Mesenchymal stem cell (in vitro differentiated cells and primary cell): ENCODE results near the gene RHBDF2.
"Not testable (repeated sequence)": the region's sequence is repeated elsewhere in the genome, so short reads cannot be mapped to it uniquely, and the experiment has no call there.

Experiments used
- DNase-seq: peaks from one replicate; pipeline ENCODE4 v3.0.0-alpha.2; 2013
- H2AFZ ChIP-seq: one replicate; pipeline ENCODE4 v1.6.1; 2013; ENCODE audit warnings: low read depth, mild to moderate bottlenecking, control low read depth, inconsistent platforms, low read length, moderate library complexity
- H2AK5ac ChIP-seq: 2 replicates; pipeline ENCODE4 v1.6.1; 2013; ENCODE audit warnings: low read length, moderate library complexity, mild to moderate bottlenecking, inconsistent platforms; ENCODE audit not compliant: severe bottlenecking
- H2BK120ac ChIP-seq: one replicate; pipeline ENCODE4 v1.6.1; 2013; ENCODE audit warnings: low read depth, mild to moderate bottlenecking, inconsistent platforms, low read length, moderate library complexity
- H2BK12ac ChIP-seq, 2 experiments: one replicate each; pipeline ENCODE4 v1.6.1; 2013; ENCODE audit warnings: inconsistent platforms in 2 of 2, low read length in 2 of 2, mild to moderate bottlenecking in 2 of 2, moderate library complexity in 2 of 2, control low read depth in 1 of 2
- H2BK15ac ChIP-seq: one replicate; pipeline ENCODE4 v1.6.1; 2013; ENCODE audit warnings: mild to moderate bottlenecking, low read depth, inconsistent platforms; ENCODE audit not compliant: poor library complexity, severe bottlenecking
- H2BK5ac ChIP-seq: 2 replicates; pipeline ENCODE4 v1.6.1; 2013; ENCODE audit warnings: low read depth, mild to moderate bottlenecking, low read length, control low read depth, inconsistent platforms; ENCODE audit not compliant: poor library complexity, severe bottlenecking
- H3K14ac ChIP-seq, 2 experiments: one replicate each; pipeline ENCODE4 v1.6.1; 2013; ENCODE audit warnings: inconsistent platforms in 2 of 2, low read length in 2 of 2, control low read depth in 1 of 2, mild to moderate bottlenecking in 1 of 2, moderate library complexity in 1 of 2
- H3K18ac ChIP-seq, 2 experiments: one replicate each; pipeline ENCODE4 v1.6.1; 2013; ENCODE audit warnings: inconsistent platforms in 2 of 2, low read length in 2 of 2, control low read depth in 1 of 2, low read depth in 1 of 2, mild to moderate bottlenecking in 1 of 2
- H3K23ac ChIP-seq, 2 experiments: one replicate each; pipeline ENCODE4 v1.6.1; 2013; ENCODE audit warnings: inconsistent platforms in 2 of 2, low read length in 2 of 2, mild to moderate bottlenecking in 2 of 2, moderate library complexity in 2 of 2, control low read depth in 1 of 2
- H3K27ac ChIP-seq: 2 replicates; pipeline ENCODE4 v1.5.1; 2013; ENCODE audit warnings: mild to moderate bottlenecking, moderate library complexity, low read length, control low read depth, inconsistent platforms; ENCODE audit not compliant: poor library complexity, severe bottlenecking
- H3K27me3 ChIP-seq, 2 experiments: 2 replicates each; pipeline versions ENCODE4 v1.6.1 to v1.7.0; 2013; ENCODE audit warnings: low read length in 2 of 2, mild to moderate bottlenecking in 2 of 2, moderate library complexity in 2 of 2, control low read depth in 1 of 2, inconsistent platforms in 1 of 2; ENCODE audit not compliant: control insufficient read depth in 1 of 2, insufficient read depth in 1 of 2
- H3K36me3 ChIP-seq, 2 experiments: 2 replicates each; pipeline versions ENCODE4 v1.6.1 to v1.7.0; 2013; ENCODE audit warnings: low read length in 2 of 2, control low read depth in 1 of 2, inconsistent platforms in 1 of 2, low read depth in 1 of 2, mild to moderate bottlenecking in 1 of 2; ENCODE audit not compliant: insufficient read depth in 2 of 2, control insufficient read depth in 1 of 2
- H3K4ac ChIP-seq, 2 experiments: one replicate each; pipeline ENCODE4 v1.6.1; 2013; ENCODE audit warnings: inconsistent platforms in 2 of 2, low read length in 2 of 2, mild to moderate bottlenecking in 2 of 2, moderate library complexity in 2 of 2, control low read depth in 1 of 2, low read depth in 1 of 2
- H3K4me1 ChIP-seq: 2 replicates; pipeline ENCODE4 v1.6.1; 2013; ENCODE audit warnings: low read depth, low read length, control low read depth; ENCODE audit not compliant: control insufficient read depth, insufficient read depth
- H3K4me2 ChIP-seq: 2 replicates; pipeline ENCODE4 v1.6.1; 2013; ENCODE audit warnings: low read length, mild to moderate bottlenecking, inconsistent platforms; ENCODE audit not compliant: poor library complexity, severe bottlenecking
- H3K4me3 ChIP-seq, 2 experiments: 2 replicates each; pipeline versions ENCODE4 v1.5.1 to v1.7.0; 2013; ENCODE audit warnings: low read length in 2 of 2, mild to moderate bottlenecking in 2 of 2, control low read depth in 1 of 2, low read depth in 1 of 2; ENCODE audit not compliant: insufficient read depth in 1 of 2
- H3K79me1 ChIP-seq: replicated peaks from 2 replicates; pipeline ENCODE4 v1.6.1; 2013; ENCODE audit warnings: mild to moderate bottlenecking, control low read depth, low read length, inconsistent platforms; ENCODE audit not compliant: poor library complexity, severe bottlenecking
- H3K9ac ChIP-seq: 2 replicates; pipeline ENCODE4 v1.7.0; 2013; ENCODE audit warnings: mild to moderate bottlenecking, low read length, moderate library complexity
- H3K9me3 ChIP-seq: 2 replicates; pipeline ENCODE4 v1.7.0; 2013; ENCODE audit warnings: mild to moderate bottlenecking, low read length; ENCODE audit not compliant: control insufficient read depth
- H4K8ac ChIP-seq: one replicate; pipeline ENCODE4 v1.6.1; 2013; ENCODE audit warnings: inconsistent platforms, mild to moderate bottlenecking, low read length, moderate library complexity
- H4K91ac ChIP-seq: one replicate; pipeline ENCODE4 v1.6.1; 2013; ENCODE audit warnings: mild to moderate bottlenecking, low read length, inconsistent platforms
- WGBS: methylation state at CpG from one replicate; pipeline ENCODE4 v1.1.7; 2013; ENCODE audit warnings: mixed read lengths; 5-methylcytosine and 5-hydroxymethylcytosine counted together

RHBDF2 gene

GRCh38 chr17:76535788-76536510, 34.7 kb upstream of the RHBDF2 start:
- H2AFZ ChIP-seq = no peak overlapping the region
- H3K27ac ChIP-seq = no peak overlapping the region
- H4K91ac ChIP-seq = peak overlapping the region; percentile 58
- no peak overlapping the region for H2BK15ac ChIP-seq
- DNase-seq = no peak
- 86% methylated on average over 17 of the region's 19 CpGs for WGBS
- H3K36me3 ChIP-seq = peaks cover 4 to 22% of the 10 kb centered on the region in 2 experiments
- H3K18ac ChIP-seq = peak overlapping the region; percentile 29 to 100
- peak overlapping the region in 1 of 2 experiments; percentile 96 for H3K14ac ChIP-seq
- no peaks in the 10 kb centered on the region for H3K79me1 ChIP-seq
- peak overlapping the region; percentile 55 to 56 for H3K4ac ChIP-seq
- H3K9ac ChIP-seq = peak overlapping the region; percentile 83
- H2BK120ac ChIP-seq = no peak overlapping the region
- H3K27me3 ChIP-seq = no peaks in the 10 kb centered on the region
- no peak overlapping the region for H3K4me2 ChIP-seq
- H4K8ac ChIP-seq = no peak overlapping the region
- peak overlapping the region in 1 of 2 experiments; percentile 65 for H3K23ac ChIP-seq
- H3K9me3 ChIP-seq = no peaks in the 10 kb centered on the region
- H2BK12ac ChIP-seq = peak overlapping the region; percentile 0 to 89
- no peak overlapping the region for H2BK5ac ChIP-seq
- peaks cover 31% of the 10 kb centered on the region for H3K4me1 ChIP-seq
- H3K4me3 ChIP-seq = peak overlapping the region in 1 of 2 experiments; percentile 76
- H2AK5ac ChIP-seq = no peak overlapping the region

DNA sequence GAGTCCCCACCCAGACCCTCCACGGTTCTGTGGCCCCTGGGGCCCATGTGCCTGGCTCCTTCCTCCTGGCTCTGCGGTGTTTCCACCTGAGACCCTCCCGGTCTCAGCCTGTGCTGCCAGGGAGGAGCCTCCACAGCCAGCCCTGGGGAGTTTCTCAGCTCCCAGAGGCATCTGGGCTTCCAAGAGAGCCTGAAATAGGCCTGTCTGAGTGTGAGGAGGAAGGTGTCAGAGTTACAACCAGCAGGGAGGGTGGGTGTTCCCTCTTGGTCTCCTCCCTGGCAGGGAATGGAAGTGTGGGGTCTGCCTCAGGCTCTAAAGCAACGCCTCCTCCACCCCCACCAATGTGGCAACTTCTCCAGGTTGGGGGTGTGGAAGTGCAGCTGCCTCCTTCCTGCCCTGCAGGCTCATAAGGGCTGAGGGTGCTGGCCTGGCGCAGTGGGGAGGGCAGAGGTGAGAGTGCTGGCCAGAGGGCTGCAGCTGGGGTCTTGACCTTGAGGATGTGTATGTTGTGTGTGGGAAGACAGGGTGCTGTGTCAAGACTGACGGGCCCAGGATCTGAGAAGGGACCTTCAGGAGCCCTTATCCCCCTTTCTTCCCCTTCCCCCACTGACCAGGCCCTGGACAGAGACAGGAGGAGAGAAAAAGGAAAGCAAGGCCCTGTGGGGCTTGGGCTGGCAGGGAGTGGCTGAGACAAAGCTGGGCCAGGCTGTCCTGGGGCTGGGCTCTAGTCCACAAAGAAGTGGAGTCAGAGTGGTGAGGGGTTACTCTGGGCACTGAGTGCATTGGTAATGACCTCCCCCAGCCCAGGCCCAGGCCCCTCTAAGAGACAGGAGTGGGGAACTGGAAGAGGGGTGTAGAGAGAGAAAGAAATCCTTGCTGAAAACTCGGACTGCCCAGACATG, 33.9 kb upstream of the RHBDF2 start:
- Histone ChIP-seq H2AFZ (no peak overlapping the region), H2BK120ac (no peak overlapping the region), H3K79me1 (no peaks in the 10 kb centered on the region), H3K23ac (peak overlapping the region in 1 of 2 experiments; percentile 71), H3K9me3 (no peaks in the 10 kb centered on the region), H3K4ac (peak overlapping the region; percentile 55 to 89), H3K14ac (peak overlapping the region in 1 of 2 experiments; percentile 95), H3K4me1 (peaks cover 33% of the 10 kb centered on the region), H3K36me3 (peaks cover 4 to 22% of the 10 kb centered on the region in 2 experiments), H3K18ac (peak overlapping the region; percentile 86 to 100), H3K4me2 (no peak overlapping the region), H2BK5ac (no peak overlapping the region), H2AK5ac (no peak overlapping the region), H4K91ac (peak overlapping the region; percentile 90), H2BK15ac (peak overlapping the region; percentile 6), H3K27me3 (no peaks in the 10 kb centered on the region), H4K8ac (peak overlapping the region; percentile 53), H3K27ac (no peak overlapping the region), H3K9ac (peak overlapping the region; percentile 83), H3K4me3 (no peak overlapping the region), H2BK12ac (peak overlapping the region; percentile 0 to 85)
- 92% methylated on average over 4 of the region's 7 CpGs for WGBS
- DNase-seq = no peak

GRCh38 chr17:76533640-76534359, 32.6 kb upstream of the RHBDF2 start:
- H2BK120ac ChIP-seq = peak overlapping the region; percentile 40
- not testable (repeated sequence) for H2AFZ ChIP-seq, H4K8ac ChIP-seq, DNase-seq, H3K9ac ChIP-seq, H3K23ac ChIP-seq, H3K4me3 ChIP-seq, H3K27me3 ChIP-seq, H2BK15ac ChIP-seq, H3K4ac ChIP-seq, H2AK5ac ChIP-seq, H3K9me3 ChIP-seq, H3K14ac ChIP-seq, H3K79me1 ChIP-seq, H4K91ac ChIP-seq, H3K18ac ChIP-seq, H2BK5ac ChIP-seq, H3K4me2 ChIP-seq, H3K27ac ChIP-seq
- H3K4me1 ChIP-seq = peaks cover 41% of the 10 kb centered on the region
- WGBS = 92% methylated on average over 6 of the region's 9 CpGs
- peaks cover 4 to 22% of the 10 kb centered on the region in 2 experiments for H3K36me3 ChIP-seq
- peak overlapping the region in 1 of 2 experiments; percentile 43 for H2BK12ac ChIP-seq
